Heart left ventricle (tissue), 16 donors: ENCODE data around the gene LHB. TPM values are rescaled to one million over a fixed set of nuclear protein-coding genes. Genes with fewer than 3 reads are reported as not detected.
"Not testable (repeated sequence)": the region's sequence is repeated elsewhere in the genome, so short reads cannot be mapped to it uniquely, and the experiment has no call there.

Experiments
- ATAC-seq, 4 donors: fragments of 200-7000 bp; cut with Tn5 transposase; one replicate each; pipeline ENCODE4 v1.9.1; 2020 to 2022; ENCODE audit warnings: moderate library complexity in 4 of 4, mild to moderate bottlenecking in 3 of 4, moderate number of reproducible peaks in 1 of 4
- DNase-seq, 5 donors: peaks; one replicate each; pipeline ENCODE4 v3.0.0-alpha.2; 2020
- H3K27ac ChIP-seq, 12 donors: fragments of 200-600 bp; sonication (generic) in 4 of 12; one replicate each; pipeline versions ENCODE4 v1.5.0 to v1.8.0; 2016 to 2022; ENCODE audit warnings: mild to moderate bottlenecking in 2 of 12
- H3K27me3 ChIP-seq, 9 donors: fragments of 200-600 bp; sonication (generic) in 2 of 9; one replicate each; pipeline versions ENCODE4 v1.5.1 to v1.8.0; 2016 to 2022; ENCODE audit warnings: mild to moderate bottlenecking in 3 of 9
- H3K36me3 ChIP-seq, 9 donors: fragments of 200-600 bp; sonication (generic) in 2 of 9; one replicate each; pipeline versions ENCODE4 v1.5.0 to v1.8.0; 2018 to 2022; ENCODE audit warnings: mild to moderate bottlenecking in 2 of 9
- H3K4me1 ChIP-seq, 12 donors: fragments of 200-600 bp; sonication (generic) in 4 of 12; one replicate each; pipeline versions ENCODE4 v1.5.0 to v1.8.0; 2016 to 2022; ENCODE audit warnings: mild to moderate bottlenecking in 3 of 12
- H3K4me3 ChIP-seq, 12 donors: fragments of 200-600 bp; sonication (generic) in 4 of 12; one replicate each; pipeline versions ENCODE4 v1.5.0 to v1.8.0; 2017 to 2022; ENCODE audit warnings: mild to moderate bottlenecking in 9 of 12, moderate library complexity in 4 of 12
- H3K9me3 ChIP-seq, 12 donors: fragments of 200-600 bp; sonication (generic) in 4 of 12; one replicate each; pipeline versions ENCODE4 v1.5.0 to v1.8.0; 2016 to 2022; ENCODE audit warnings: mild to moderate bottlenecking in 1 of 12
- POLR2A ChIP-seq, 2 donors: fragments of 450-650 bp; IDR thresholded peaks; one replicate each; pipeline ENCODE4 v1.6.1; 2017; ENCODE audit warnings: antibody characterized with exemption in 2 of 2, mild to moderate bottlenecking in 2 of 2, moderate library complexity in 2 of 2
- WGBS, 4 donors: extraction: QIAGEN DNeasy Blood & Tissue Kit in 2 of 4; methylation state at CpG; one replicate each; pipeline versions ENCODE4 v1.1.5 to v1.1.7; 2013 to 2018; 5-methylcytosine and 5-hydroxymethylcytosine counted together
- intact Hi-C, 10 donors: fragments of 100-400 bp; cut with DNase I; formaldehyde crosslinking; loops; one replicate each; pipeline versions ENCODE4 v1.11.1 to v1.14.2; 2022
- polyA plus RNA-seq, 2 donors: library from polyadenylated mRNA; stranded (reverse); fragments of 200-250 nt; gene quantifications; one replicate each; pipeline ENCODE4 v1.2.3, GENCODE V29; 2013
- total RNA-seq, 9 donors: library from RNA; depleted of rRNA in 2 of 9; stranded (reverse); fragments of >200 nt in 2 of 9; fragmentation: NEBNext Ultra II Directional in 3 of 9; extraction: Animal tissue kit (Norgen Biotek cat#: 25700) in 3 of 9; gene quantifications; one replicate each; pipeline versions ENCODE4 v1.1.0 to v1.2.4, GENCODE V29; 2016 to 2023
- TF ChIP-seq, protein P1 (sequence below), 12 donors: fragments of 200-600 bp; sonication (generic) in 4 of 12; IDR thresholded peaks; one replicate each; pipeline versions ENCODE4 v1.5.0 to v1.8.0; 2018 to 2022; ENCODE audit warnings: antibody characterized with exemption in 12 of 12, mild to moderate bottlenecking in 5 of 12
- donor health status: ischemic (EF 13 %, LVEDD 7.1; RV severe dilation, severe dysfunction).
- donor health status: healthy with polysubstance abuse.
- donor health status: DM: no; HTN: yes; CAD: no.
- donor health status: DM: no; HTN: no; CAD: no.
- donor health status: ischemic (EF 25% LVEDD 6.9; RV normal size, moderate dysfunction).
- donor health status: ischemic (EF 25% LVEDD 5.7; RV mildly dilated, moderate dysfunction).
- donor health status: healthy.
- donor health status: DM: yes; HTN: yes; CAD: no.
- donor health status: ischemic (EF 35%, LVEDD 5.7; RV mildly dilated, moderate dysfunction).
- donor health status: nonischemic (EF 11% LVEDD 7.7; RV severe dilation, severe dysfunction).
- donor health status: DM: yes; HTN: yes; CAD: no.
- donor health status: PGD.
- donor health status: ischemic (EF 29% LVEDD 5.4; RV normal size, mild dysfunction).
- donor health status: nonischemic (EF 23%, LVEDD 6.1; RV moderate dilation, normal function).

LHB gene
- total and polyA plus RNA-seq, 11 donors = not detected

DNA sequence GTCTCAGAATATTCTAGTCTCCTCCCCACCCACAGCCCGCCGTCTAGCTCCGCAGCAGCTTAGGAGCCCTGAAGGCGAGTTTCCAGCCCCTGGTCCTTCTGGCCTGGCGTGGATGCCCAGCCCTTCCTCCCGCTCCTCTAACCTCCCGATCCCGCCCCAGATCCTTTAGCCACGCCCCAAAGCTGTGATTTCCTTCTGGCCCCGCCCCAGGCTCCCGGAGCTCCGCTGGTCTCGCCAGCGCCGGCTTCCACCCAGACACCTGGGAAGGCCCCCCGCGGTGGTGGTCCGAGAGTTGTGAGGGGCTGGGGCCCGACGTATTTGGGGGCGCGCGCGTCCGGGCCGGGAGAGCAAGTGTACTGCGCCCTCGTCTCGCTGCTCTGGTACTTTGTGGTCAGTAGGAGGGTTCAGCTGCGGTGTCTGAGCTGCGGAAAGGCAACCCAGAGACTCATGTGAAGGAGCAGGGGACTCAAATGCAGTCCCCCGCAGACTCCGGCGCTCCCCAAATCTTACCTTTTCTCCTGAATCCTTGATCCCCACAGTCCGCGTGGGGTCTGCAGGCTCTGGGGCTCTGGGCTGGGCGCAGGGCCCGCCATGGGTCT, 40.8 kb upstream of the LHB start, which contains the start of gene CGB7:
CGB7 (minus strand) TSS at position 114 of the 599 bp plus-strand sequence. CDS start 2,374 bp downstream, outside the sequence.
- H3K27me3 ChIP-seq = peaks cover 0 to 42% (median 6%) of the 10 kb centered on the region in 9 donors
- H3K27ac ChIP-seq = no peak within 1 kb of the TSS
- TF ChIP-seq POLR2A (IDR thresholded peaks at IDR 0.05) = no peak
- TF ChIP-seq, protein P1, sequence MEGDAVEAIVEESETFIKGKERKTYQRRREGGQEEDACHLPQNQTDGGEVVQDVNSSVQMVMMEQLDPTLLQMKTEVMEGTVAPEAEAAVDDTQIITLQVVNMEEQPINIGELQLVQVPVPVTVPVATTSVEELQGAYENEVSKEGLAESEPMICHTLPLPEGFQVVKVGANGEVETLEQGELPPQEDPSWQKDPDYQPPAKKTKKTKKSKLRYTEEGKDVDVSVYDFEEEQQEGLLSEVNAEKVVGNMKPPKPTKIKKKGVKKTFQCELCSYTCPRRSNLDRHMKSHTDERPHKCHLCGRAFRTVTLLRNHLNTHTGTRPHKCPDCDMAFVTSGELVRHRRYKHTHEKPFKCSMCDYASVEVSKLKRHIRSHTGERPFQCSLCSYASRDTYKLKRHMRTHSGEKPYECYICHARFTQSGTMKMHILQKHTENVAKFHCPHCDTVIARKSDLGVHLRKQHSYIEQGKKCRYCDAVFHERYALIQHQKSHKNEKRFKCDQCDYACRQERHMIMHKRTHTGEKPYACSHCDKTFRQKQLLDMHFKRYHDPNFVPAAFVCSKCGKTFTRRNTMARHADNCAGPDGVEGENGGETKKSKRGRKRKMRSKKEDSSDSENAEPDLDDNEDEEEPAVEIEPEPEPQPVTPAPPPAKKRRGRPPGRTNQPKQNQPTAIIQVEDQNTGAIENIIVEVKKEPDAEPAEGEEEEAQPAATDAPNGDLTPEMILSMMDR (IDR thresholded peaks at IDR 0.05) = no peak
- peaks cover 0 to 24% (median 10%) of the 10 kb centered on the region in 12 donors for H3K4me1 ChIP-seq
- WGBS, 4 donors = 4 to 9% (median 5%) methylated on average over 20 to 38 of the region's 38 CpGs
- peak within 1 kb of the TSS; percentile 31 to 74 (median 56) for H3K4me3 ChIP-seq
- DNase-seq = peak; percentile 74 to 83 (median 78)
- intact Hi-C loops = no loop called here
- no peaks in the 10 kb centered on the region for H3K36me3 ChIP-seq
- peak; percentile 24 to 84 (median 78) for ATAC-seq
- no peaks in the 10 kb centered on the region for H3K9me3 ChIP-seq

DNA sequence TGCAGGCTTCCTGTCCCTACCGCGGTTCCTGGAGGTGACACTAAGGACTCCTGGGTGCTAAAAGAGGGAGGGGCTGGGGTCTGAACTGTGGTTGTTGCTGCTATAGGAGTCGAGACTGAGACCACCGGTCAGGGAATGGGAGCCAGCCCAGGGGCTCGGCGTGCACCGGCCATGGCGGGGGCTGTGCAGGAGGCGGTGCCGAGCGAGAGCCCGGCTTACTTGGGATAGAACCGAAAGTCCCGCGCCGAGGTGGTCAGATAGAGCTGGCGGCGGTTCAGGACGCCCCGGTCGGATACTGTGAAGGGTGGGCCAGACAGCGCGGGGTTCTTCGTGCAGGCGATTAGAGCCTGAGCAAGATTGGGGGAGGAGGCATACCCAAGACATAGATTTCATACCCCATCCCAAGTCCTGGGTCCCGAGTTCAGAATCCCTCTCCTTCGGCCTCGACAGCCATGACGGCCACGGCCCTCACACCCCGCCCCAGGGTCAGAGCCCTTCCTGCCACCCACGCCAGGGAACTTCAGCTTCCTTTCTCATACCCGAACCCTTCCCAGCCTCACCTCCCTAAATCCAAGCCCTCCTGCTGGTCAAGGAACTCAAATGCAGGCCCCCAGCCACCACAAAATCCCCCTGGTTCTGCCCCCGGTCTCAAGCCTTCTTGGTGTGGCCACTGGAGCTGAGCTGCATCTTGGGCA, 40.2 kb upstream of the LHB start:
- Histone ChIP-seq H3K4me3 (peak overlapping the region; percentile 31 to 74 (median 56)), H3K4me1 (peaks cover 0 to 24% (median 10%) of the 10 kb centered on the region in 12 donors), H3K27me3 (peaks cover 0 to 39% (median 6%) of the 10 kb centered on the region in 9 donors)
- H3K27ac ChIP-seq, DNase-seq, H3K36me3 ChIP-seq, H3K9me3 ChIP-seq, intact Hi-C loops: not testable (repeated sequence)
- ATAC-seq = peak in 3 of 4 donors; percentile 16 to 33 (median 29)
- 3 to 13% (median 5%) methylated on average over 21 to 34 of the region's 34 CpGs for WGBS, 4 donors

DNA sequence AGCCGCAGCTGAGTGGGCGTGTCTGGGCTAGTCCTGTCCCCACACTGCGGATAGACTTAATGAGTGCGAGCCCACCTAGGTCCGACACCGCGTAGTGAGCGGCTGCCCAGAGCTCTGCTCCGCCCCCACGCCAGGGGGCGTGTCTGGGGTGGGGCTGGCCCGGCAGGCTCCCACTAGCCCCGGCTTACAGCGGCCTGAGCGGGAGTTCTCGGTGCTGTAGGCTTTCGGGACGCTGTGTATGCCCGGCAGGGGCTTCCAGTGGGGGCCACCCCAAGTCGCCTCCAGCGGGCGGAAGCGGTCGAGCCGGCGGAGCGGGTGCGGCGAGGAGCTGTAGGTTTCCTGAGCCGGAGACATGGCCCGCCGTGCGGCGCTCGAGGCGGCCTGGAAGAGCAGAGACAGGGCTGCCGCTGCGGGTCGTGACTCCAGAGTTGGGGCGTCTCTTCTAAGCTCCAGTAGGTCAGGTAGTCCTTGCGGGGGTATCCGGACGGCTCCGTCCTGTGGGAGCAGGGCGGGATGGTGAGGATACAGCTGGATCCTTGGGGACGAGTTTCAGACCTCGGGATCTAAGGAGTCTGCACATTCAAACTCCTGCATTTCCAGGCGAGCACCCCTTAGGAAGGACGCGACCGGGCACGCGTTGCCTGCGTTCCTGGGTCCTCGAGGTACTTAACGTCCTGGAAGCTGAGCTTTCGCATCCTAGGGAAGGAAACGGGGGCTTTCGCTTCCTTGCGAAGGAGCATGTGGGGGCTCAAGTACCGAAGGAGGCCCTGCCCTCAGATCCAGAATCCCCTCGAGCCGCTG, 39.4 kb upstream of the LHB start:
- Histone ChIP-seq H3K27ac (no peak overlapping the region), H3K4me1 (peaks cover 0 to 24% (median 10%) of the 10 kb centered on the region in 12 donors), H3K27me3 (peaks cover 0 to 33% (median 6%) of the 10 kb centered on the region in 9 donors), H3K4me3 (peak overlapping the region; percentile 31 to 74 (median 56)), H3K36me3 (no peaks in the 10 kb centered on the region), H3K9me3 (no peaks in the 10 kb centered on the region)
- TF ChIP-seq, protein P1 (IDR thresholded peaks at IDR 0.05) = peak; percentile 20 to 62 (median 38)
- no peak for TF ChIP-seq POLR2A (IDR thresholded peaks at IDR 0.05)
- peak; percentile 52 to 71 (median 60) for DNase-seq
- ATAC-seq = peak; percentile 49 to 90 (median 88)
- 1 to 2% (median 1%) methylated on average over 20 to 63 of the region's 63 CpGs for WGBS, 4 donors
- intact Hi-C loops = no loop called here

DNA sequence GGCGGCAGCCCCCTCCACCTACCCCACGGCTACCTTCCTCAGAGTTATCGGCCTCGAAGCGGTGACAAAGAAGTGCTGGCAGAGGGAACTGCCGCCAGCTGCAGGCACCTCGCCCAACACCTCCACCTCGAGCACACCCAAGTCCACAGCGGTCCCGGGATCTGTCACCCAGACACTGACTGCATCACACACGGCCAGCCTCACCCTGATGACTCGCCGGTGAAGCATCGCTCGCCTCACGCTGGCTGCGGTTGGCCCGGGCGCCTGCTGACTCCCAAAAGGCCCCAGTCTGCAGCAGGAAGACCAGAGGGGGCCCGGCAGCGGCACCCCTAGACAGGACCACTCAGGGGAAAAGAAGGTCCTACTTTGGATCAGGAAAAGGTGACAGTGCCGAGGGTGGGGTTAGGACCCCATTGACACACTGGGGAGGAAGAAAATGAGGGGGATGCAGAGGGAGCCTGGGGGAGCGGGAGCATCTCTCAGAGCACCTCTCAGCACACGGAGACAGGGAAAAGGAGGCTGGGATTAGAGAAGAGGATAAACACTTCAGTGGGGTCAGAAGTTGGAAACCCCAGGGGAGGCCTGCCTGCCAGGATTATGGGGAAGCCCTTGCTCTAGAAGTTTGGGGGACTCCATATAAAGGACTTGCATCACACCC, 33.6 kb upstream of the LHB start:
- H3K27me3 ChIP-seq, H3K4me3 ChIP-seq, H3K9me3 ChIP-seq, ATAC-seq, intact Hi-C loops, DNase-seq, H3K27ac ChIP-seq, H3K4me1 ChIP-seq, H3K36me3 ChIP-seq: not testable (repeated sequence)
- WGBS, 4 donors = 71 to 81% (median 75%) methylated on average over 12 to 24 of the region's 24 CpGs

DNA sequence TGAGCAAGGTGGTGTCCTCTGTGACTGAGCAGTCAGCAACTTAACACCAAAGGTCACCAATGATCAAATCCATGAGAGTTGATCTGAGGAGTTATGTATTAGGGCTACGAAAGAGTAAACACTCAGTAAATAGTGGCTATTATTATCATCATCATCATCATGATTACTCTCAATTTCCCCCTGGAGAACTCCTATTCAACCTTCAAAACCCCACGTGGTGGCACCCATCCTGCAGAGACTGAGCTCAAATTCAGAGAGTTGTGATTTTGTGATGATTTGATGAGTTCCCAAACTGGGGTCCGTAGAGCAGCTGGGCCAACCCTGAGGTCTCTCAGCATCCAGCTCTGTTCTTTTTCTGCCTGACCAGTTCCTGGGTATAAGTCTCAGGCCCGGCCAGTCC, 32.9 kb upstream of the LHB start:
- H3K27ac ChIP-seq, intact Hi-C loops, H3K4me3 ChIP-seq, ATAC-seq, H3K4me1 ChIP-seq, DNase-seq, H3K36me3 ChIP-seq, H3K9me3 ChIP-seq, H3K27me3 ChIP-seq: not testable (repeated sequence)
- WGBS, 4 donors = 83 to 91% (median 88%) methylated on average over 3 of the region's 4 CpGs

DNA sequence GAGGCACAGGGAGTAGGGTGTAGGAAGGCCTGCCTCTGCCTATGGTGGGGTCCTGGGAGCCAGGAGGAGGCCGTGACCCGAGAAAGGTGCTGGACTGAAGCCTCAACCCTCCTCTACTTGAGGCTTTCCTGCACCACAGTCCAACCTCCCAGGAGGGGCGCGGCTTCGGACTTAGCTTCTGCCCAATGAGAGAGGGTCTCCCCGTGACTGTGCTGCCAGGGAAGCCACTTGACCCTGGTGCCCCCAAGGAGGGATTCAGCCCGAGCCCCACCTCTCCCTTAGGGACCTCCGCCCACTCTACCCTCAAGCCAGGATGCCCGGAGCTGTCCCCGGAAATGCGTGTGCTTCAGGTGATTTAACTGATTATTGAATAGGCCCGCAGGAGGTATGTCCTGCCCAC, 32.1 kb upstream of the LHB start, which contains the start of gene CGB8:
CGB8 (minus strand) TSS at position 101 of the 400 bp plus-strand sequence. CDS start 372 bp downstream, outside the sequence.
- 70 to 76% (median 73%) methylated on average over 5 to 12 of the region's 12 CpGs for WGBS, 4 donors
- H3K27ac ChIP-seq, H3K4me1 ChIP-seq, ATAC-seq, H3K4me3 ChIP-seq, DNase-seq, H3K36me3 ChIP-seq, H3K9me3 ChIP-seq, H3K27me3 ChIP-seq, intact Hi-C loops: not testable (repeated sequence)

DNA sequence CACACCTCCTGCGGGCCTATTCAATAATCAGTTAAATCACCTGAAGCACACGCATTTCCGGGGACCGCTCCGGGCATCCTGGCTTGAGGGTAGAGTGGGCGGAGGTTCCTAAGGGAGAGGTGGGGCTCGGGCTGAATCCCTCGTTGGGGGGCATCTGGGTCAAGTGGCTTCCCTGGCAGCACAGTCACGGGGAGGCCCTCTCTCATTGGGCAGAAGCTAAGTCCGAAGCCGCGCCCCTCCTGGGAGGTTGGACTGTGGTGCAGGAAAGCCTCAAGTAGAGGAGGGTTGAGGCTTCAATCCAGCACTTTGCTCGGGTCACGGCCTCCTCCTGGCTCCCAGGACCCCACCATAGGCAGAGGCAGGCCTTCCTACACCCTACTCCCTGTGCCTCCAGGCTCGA, 26.7 kb upstream of the LHB start, which contains the start of gene CGB5:
CGB5 (plus strand) TSS at position 301 of the 400 bp plus-strand sequence. CDS start 362 bp downstream, outside the sequence.
- H3K4me1 ChIP-seq, H3K36me3 ChIP-seq, ATAC-seq, H3K9me3 ChIP-seq, DNase-seq, H3K4me3 ChIP-seq, H3K27ac ChIP-seq, intact Hi-C loops, H3K27me3 ChIP-seq: not testable (repeated sequence)
- WGBS, 4 donors = 69 to 80% (median 72%) methylated on average over 9 to 15 of the region's 15 CpGs

DNA sequence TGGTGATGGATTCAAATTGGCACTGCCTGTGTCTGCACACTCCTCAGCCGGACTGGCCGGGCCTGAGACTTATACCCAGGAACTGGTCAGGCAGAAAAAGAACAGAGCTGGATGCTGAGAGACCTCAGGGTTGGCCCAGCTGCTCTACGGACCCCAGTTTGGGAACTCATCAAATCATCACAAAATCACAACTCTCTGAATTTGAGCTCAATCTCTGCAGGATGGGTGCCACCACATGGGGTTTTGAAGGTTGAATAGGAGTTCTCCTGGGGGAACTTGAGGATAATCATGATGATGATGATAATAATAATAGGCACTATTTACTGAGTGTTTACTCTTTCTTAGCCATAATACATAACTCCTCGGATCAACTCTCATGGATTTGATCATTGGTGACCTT, 25.8 kb upstream of the LHB start:
- H3K27me3 ChIP-seq, ATAC-seq, DNase-seq, H3K27ac ChIP-seq, H3K36me3 ChIP-seq, intact Hi-C loops, H3K9me3 ChIP-seq, H3K4me1 ChIP-seq, H3K4me3 ChIP-seq: not testable (repeated sequence)
- 83 to 97% (median 85%) methylated on average over 1 to 4 of the region's 4 CpGs for WGBS, 4 donors
